CD4-positive, alpha-beta T cell (primary cell): ENCODE results near the gene GRIK5. TPM values are rescaled to one million over a fixed set of nuclear protein-coding genes. Genes with fewer than 3 reads are reported as not detected.

Source experiments
- ATAC-seq: fragments of 200-7000 bp; cut with Tn5 transposase; one replicate; pipeline ENCODE4 v1.10.0; 2022; ENCODE audit warnings: mild to moderate bottlenecking; ENCODE audit not compliant: poor library complexity
- CTCF ChIA-PET: fragments of 350-600 bp; sonication (Branson Sonifier 250); formaldehyde crosslinking; loops from one replicate; lab custom pipeline; 2021; ENCODE audit warnings: antibody characterized with exemption, inconsistent platforms; lab: Charles Lee
- POLR2A ChIA-PET: fragments of 350-600 bp; sonication (Branson Sonifier 250); formaldehyde crosslinking; loops from one replicate; lab custom pipeline; 2021; ENCODE audit warnings: antibody characterized with exemption, inconsistent platforms; lab: Charles Lee
- DNase-seq, 14 experiments: peaks; one replicate each; pipeline ENCODE4 v3.0.0-alpha.2; 2013 to 2020; ENCODE audit warnings: mixed read lengths in 2 of 14
- H3K27ac ChIP-seq, 2 donors: one replicate each; pipeline versions ENCODE4 v1.5.1 to v1.7.0; 2013; ENCODE audit warnings: low read length in 2 of 2, low read depth in 1 of 2, mild to moderate bottlenecking in 1 of 2
- H3K27me3 ChIP-seq, 2 experiments: 1 replicate in 1 of 2; 2 replicates in 1 of 2; pipeline versions ENCODE4 v1.6.1 to v1.7.0; 2013; ENCODE audit warnings: low read length in 2 of 2, control low read depth in 1 of 2, mild to moderate bottlenecking in 1 of 2, moderate library complexity in 1 of 2; ENCODE audit not compliant: insufficient read depth in 2 of 2, control insufficient read depth in 1 of 2
- H3K36me3 ChIP-seq: one replicate; pipeline ENCODE4 v1.6.1; 2013; ENCODE audit warnings: low read length, control low read depth; ENCODE audit not compliant: insufficient read depth
- H3K4me1 ChIP-seq: one replicate; pipeline ENCODE4 v1.6.1; 2013; ENCODE audit warnings: low read length, control low read depth; ENCODE audit not compliant: insufficient read depth
- H3K4me3 ChIP-seq: one replicate; pipeline ENCODE4 v1.5.1; 2013; ENCODE audit warnings: mild to moderate bottlenecking, low read length, moderate library complexity
- H3K9me3 ChIP-seq, 2 experiments: 1 replicate in 1 of 2; 2 replicates in 1 of 2; pipeline versions ENCODE4 v1.6.1 to v1.7.0; 2013; ENCODE audit warnings: low read length in 2 of 2, mild to moderate bottlenecking in 2 of 2, control low read depth in 1 of 2, moderate library complexity in 1 of 2; ENCODE audit not compliant: control insufficient read depth in 1 of 2, insufficient read depth in 1 of 2
- H3K27ac Mint-ChIP-seq: one replicate; pipeline ENCODE4 v1.8.0; 2020; ENCODE audit warnings: mixed read lengths
- H3K27me3 Mint-ChIP-seq: one replicate; pipeline ENCODE4 v1.8.0; 2021; ENCODE audit warnings: mixed read lengths
- H3K36me3 Mint-ChIP-seq: one replicate; pipeline ENCODE4 v1.8.0; 2021; ENCODE audit warnings: low read depth, mixed read lengths
- H3K4me1 Mint-ChIP-seq: one replicate; pipeline ENCODE4 v1.8.0; 2021; ENCODE audit warnings: low read depth, mixed read lengths
- H3K4me3 Mint-ChIP-seq: one replicate; pipeline ENCODE4 v1.8.0; 2020; ENCODE audit warnings: mild to moderate bottlenecking, mixed read lengths
- H3K9me3 Mint-ChIP-seq: one replicate; pipeline ENCODE4 v1.8.0; 2020; ENCODE audit warnings: mixed read lengths
- CTCF ChIP-seq: fragments of 200-600 bp; IDR thresholded peaks from one replicate; pipeline ENCODE4 v1.8.0; 2022; ENCODE audit warnings: antibody characterized with exemption, mild to moderate bottlenecking
- intact Hi-C, 2 experiments: fragments of 100-400 bp; cut with DNase I in 1 of 2; cut with micrococcal nuclease in 1 of 2; formaldehyde crosslinking; loops; one replicate each; pipeline versions ENCODE4 v1.15.1 to v1.9.0; 2023 to 2025; cut with DNase I, micrococcal nuclease
- total RNA-seq, 174 experiments: library from RNA in 2 of 174; stranded (reverse) in 2 of 174; gene quantifications; one replicate each; pipeline ENCODE4 v1.2.3 and lab custom pipeline; 2021 to 2026

Gene GRIK5
- total RNA-seq, 2 experiments from 2014 or later: 0.66 to 0.75 TPM

GRCh38 chr19:42099336-42099925, 29.4 kb upstream of the GRIK5 start:
- ATAC-seq: no peak
- H3K36me3 Mint-ChIP-seq: peaks cover 59% of the 10 kb centered on the region
- H3K27ac Mint-ChIP-seq: no peak overlapping the region
- DNase-seq: no peak
- Histone ChIP-seq H3K4me3 (no peak overlapping the region), H3K4me1 (no peaks in the 10 kb centered on the region), H3K27ac (no peak overlapping the region), H3K36me3 (peaks cover 66% of the 10 kb centered on the region), H3K9me3 (no peaks in the 10 kb centered on the region), H3K27me3 (no peaks in the 10 kb centered on the region)
- intact Hi-C loops: no loop called here
- CTCF ChIA-PET: interaction anchor here (0.8 to 1.1 kb wide), 2 partner anchors 13 to 77 kb away, joined by 3 read pairs; no protein-coding TSS in a partner anchor
- H3K27me3 Mint-ChIP-seq: no peaks in the 10 kb centered on the region
- no peak for TF ChIP-seq CTCF
- no peaks in the 10 kb centered on the region for H3K4me1 Mint-ChIP-seq
- no peak overlapping the region for H3K4me3 Mint-ChIP-seq
- no peaks in the 10 kb centered on the region for H3K9me3 Mint-ChIP-seq
- POLR2A ChIA-PET: interaction anchor here (0.6 kb wide), 1 partner anchor 15 kb away, joined by 3 read pairs; no protein-coding TSS in a partner anchor

GRCh38 chr19:42098781-42099180, 28.8 kb upstream of the GRIK5 start:
- ATAC-seq (no peak), DNase-seq (no peak)
- Mint-ChIP-seq H3K36me3 (peaks cover 63% of the 10 kb centered on the region), H3K4me1 (no peaks in the 10 kb centered on the region), H3K4me3 (no peak overlapping the region), H3K27ac (no peak overlapping the region), H3K9me3 (no peaks in the 10 kb centered on the region), H3K27me3 (no peaks in the 10 kb centered on the region)
- ChIA-PET POLR2A (no interaction called here), CTCF (interaction anchor here (0.8 kb wide), 1 partner anchor 78 kb away, joined by 3 read pairs; no protein-coding TSS in a partner anchor)
- TF ChIP-seq CTCF: no peak
- H3K4me3 ChIP-seq: no peak overlapping the region
- no peaks in the 10 kb centered on the region for H3K4me1 ChIP-seq
- no peaks in the 10 kb centered on the region for H3K27me3 ChIP-seq
- intact Hi-C loops: no loop called here
- H3K36me3 ChIP-seq: peaks cover 66% of the 10 kb centered on the region
- no peaks in the 10 kb centered on the region for H3K9me3 ChIP-seq
- no peak overlapping the region for H3K27ac ChIP-seq

GRCh38 chr19:42097461-42097860, 27.5 kb upstream of the GRIK5 start:
- Mint-ChIP-seq H3K27me3 (no peaks in the 10 kb centered on the region), H3K9me3 (no peaks in the 10 kb centered on the region), H3K36me3 (peaks cover 62% of the 10 kb centered on the region), H3K4me3 (no peak overlapping the region), H3K27ac (no peak overlapping the region), H3K4me1 (peaks cover 1% of the 10 kb centered on the region)
- no peak for DNase-seq
- TF ChIP-seq CTCF: no peak
- no peak overlapping the region for H3K4me3 ChIP-seq
- intact Hi-C loops: no loop called here
- peaks cover 70% of the 10 kb centered on the region for H3K36me3 ChIP-seq
- ChIA-PET POLR2A (no interaction called here), CTCF (no interaction called here)
- no peaks in the 10 kb centered on the region for H3K4me1 ChIP-seq
- no peaks in the 10 kb centered on the region for H3K27me3 ChIP-seq
- H3K9me3 ChIP-seq: no peaks in the 10 kb centered on the region
- no peak for ATAC-seq
- H3K27ac ChIP-seq: no peak overlapping the region
